Measurements from ENCODE around the gene TCF7L1. TPM values are rescaled to one million over a fixed set of nuclear protein-coding genes. Genes with fewer than 3 reads are reported as not detected.
"Not testable (repeated sequence)": the region's sequence is repeated elsewhere in the genome, so short reads cannot be mapped to it uniquely, and the experiment has no call there.

TCF7L1 gene
- polyA plus RNA-seq, 1 donor from 2014 or later: not detected

- peaks cover 6% of the 10 kb centered on the region for H3K79me2 ChIP-seq (replicated peaks; ENCODE audit: insufficient read depth, low read length)
- no peak overlapping the region for H3K27ac ChIP-seq (ENCODE audit: low read length)
- H3K4me2 ChIP-seq (ENCODE audit: low read length): no peak overlapping the region
- H3K27me3 ChIP-seq (ENCODE audit: insufficient read depth, low read depth, low read length): no peaks in the 10 kb centered on the region
- no peak overlapping the region for H3K4me3 ChIP-seq (ENCODE audit: low read length)
- no peaks in the 10 kb centered on the region for H3K9me3 ChIP-seq (ENCODE audit: low read length)
- no peaks in the 10 kb centered on the region for H4K20me1 ChIP-seq (ENCODE audit: insufficient read depth)
- no peaks in the 10 kb centered on the region for H3F3A ChIP-seq (ENCODE audit: insufficient read depth, low read length, poor library complexity, severe bottlenecking)
- no peak overlapping the region for H3K9ac ChIP-seq (ENCODE audit: low read length)
- TF ChIP-seq POLR2AphosphoS5 (IDR thresholded peaks at IDR 0.05) (no peak), MXI1 (conservative IDR thresholded peaks at IDR 0.05; ENCODE audit: poor library complexity, severe bottlenecking) (no peak), REST (IDR thresholded peaks at IDR 0.05; ENCODE audit: borderline replicate concordance) (no peak)
- H3K36me3 ChIP-seq (ENCODE audit: insufficient read depth, low read length): no peaks in the 10 kb centered on the region
- no peaks in the 10 kb centered on the region for H3K9me2 ChIP-seq (ENCODE audit: insufficient read depth, low read length)
- H2AFZ ChIP-seq (ENCODE audit: low read depth, low read length): no peak overlapping the region
Measured at GRCh38 chr2:85319796-85320195, 186.6 kb downstream of the TCF7L1 start.

- no peaks in the 10 kb centered on the region for H4K20me1 ChIP-seq (ENCODE audit: insufficient read depth)
Measured at GRCh38 chr2:85323351-85323987, 190.3 kb downstream of the TCF7L1 start.

GRCh38 chr2:85323988-85324367 lies 190.8 kb downstream of the TCF7L1 start:
- H3F3A ChIP-seq (ENCODE audit: insufficient read depth, low read length, poor library complexity, severe bottlenecking); H3K27me3 ChIP-seq (ENCODE audit: insufficient read depth, low read depth, low read length); H3K9me2 ChIP-seq (ENCODE audit: insufficient read depth, low read length); H3K27ac ChIP-seq (ENCODE audit: low read length); H3K4me2 ChIP-seq (ENCODE audit: low read length); H4K20me1 ChIP-seq (ENCODE audit: insufficient read depth); H3K9ac ChIP-seq (ENCODE audit: low read length); H3K9me3 ChIP-seq (ENCODE audit: low read length); H2AFZ ChIP-seq (ENCODE audit: low read depth, low read length); H3K36me3 ChIP-seq (ENCODE audit: insufficient read depth, low read length): not testable (repeated sequence)
- Histone ChIP-seq H3K79me2 (replicated peaks; ENCODE audit: insufficient read depth, low read length) (peaks cover 33% of the 10 kb centered on the region), H3K4me3 (ENCODE audit: low read length) (peak overlapping the region; percentile 13)

More at GRCh38 chr2:85323351-85323987, 190.3 kb downstream of the TCF7L1 start:
- no peak for TF ChIP-seq EP300 (conservative IDR thresholded peaks at IDR 0.05; ENCODE audit: poor library complexity, severe bottlenecking)
- no peak for TF ChIP-seq CTCF (IDR thresholded peaks at IDR 0.05; ENCODE audit: poor library complexity, severe bottlenecking)
- no peak for TF ChIP-seq REST (IDR thresholded peaks at IDR 0.05; ENCODE audit: borderline replicate concordance)
- no peak for TF ChIP-seq EZH2 (IDR thresholded peaks at IDR 0.05; ENCODE audit: borderline replicate concordance, insufficient read depth, low read length, poor library complexity, severe bottlenecking)
- no peak for TF ChIP-seq POLR2AphosphoS5 (IDR thresholded peaks at IDR 0.05)
- TF ChIP-seq RAD21 (conservative IDR thresholded peaks at IDR 0.05): no peak
- TF ChIP-seq SMC3 (conservative IDR thresholded peaks at IDR 0.05; ENCODE audit: poor library complexity): no peak
- no peak for TF ChIP-seq MXI1 (conservative IDR thresholded peaks at IDR 0.05; ENCODE audit: poor library complexity, severe bottlenecking)
- no peak for TF ChIP-seq TAF1 (IDR thresholded peaks at IDR 0.05; ENCODE audit: low read depth)
- Histone ChIP-seq H3K36me3 (ENCODE audit: insufficient read depth, low read length) (no peaks in the 10 kb centered on the region), H3K9me3 (ENCODE audit: low read length) (no peaks in the 10 kb centered on the region), H3K9ac (ENCODE audit: low read length) (no peak overlapping the region), H3K27me3 (ENCODE audit: insufficient read depth, low read depth, low read length) (no peaks in the 10 kb centered on the region), H3F3A (ENCODE audit: insufficient read depth, low read length, poor library complexity, severe bottlenecking) (no peaks in the 10 kb centered on the region), H3K27ac (ENCODE audit: low read length) (no peak overlapping the region), H3K4me2 (ENCODE audit: low read length) (no peak overlapping the region), H3K4me3 (ENCODE audit: low read length) (peak overlapping the region; percentile 13), H3K79me2 (replicated peaks; ENCODE audit: insufficient read depth, low read length) (peaks cover 33% of the 10 kb centered on the region), H2AFZ (ENCODE audit: low read depth, low read length) (no peak overlapping the region), H3K9me2 (ENCODE audit: insufficient read depth, low read length) (no peaks in the 10 kb centered on the region)
